Nephron (organoid): Measurements from ENCODE around the gene MPST.

Experiments used
- H3K27ac Mint-ChIP-seq, 3 experiments: 2 replicates each; pipeline ENCODE4 v1.8.0; 2020; ENCODE audit warnings: mixed read lengths in 3 of 3, mild to moderate bottlenecking in 2 of 3, moderate library complexity in 1 of 3
- H3K27me3 Mint-ChIP-seq: 2 replicates; pipeline ENCODE4 v1.8.0; 2021; ENCODE audit warnings: low read depth, mild to moderate bottlenecking, moderate library complexity, mixed read lengths
- H3K36me3 Mint-ChIP-seq: 2 replicates; pipeline ENCODE4 v1.8.0; 2020; ENCODE audit warnings: low read depth, mixed read lengths
- H3K4me1 Mint-ChIP-seq: 2 replicates; pipeline ENCODE4 v1.8.0; 2020; ENCODE audit warnings: mixed read lengths
- H3K4me3 Mint-ChIP-seq, 3 experiments: 2 replicates each; pipeline ENCODE4 v1.8.0; 2020; ENCODE audit warnings: mild to moderate bottlenecking in 3 of 3, mixed read lengths in 3 of 3, moderate library complexity in 2 of 3
- H3K9me3 Mint-ChIP-seq: 2 replicates; pipeline ENCODE4 v1.8.0; 2020; ENCODE audit warnings: mixed read lengths
- CTCF ChIP-seq, 3 experiments: fragments of 200-600 bp; sonication (generic); IDR thresholded peaks; one replicate each; pipeline ENCODE4 v1.5.0; 2021; ENCODE audit warnings: antibody characterized with exemption in 3 of 3; ENCODE audit not compliant: unreplicated experiment in 3 of 3

MPST gene

GRCh38 chr22:37057796-37058510, 38.4 kb downstream of the MPST start:
- Mint-ChIP-seq H3K36me3 (peaks cover 11% of the 10 kb centered on the region), H3K27ac (no peak overlapping the region), H3K27me3 (no peaks in the 10 kb centered on the region), H3K4me1 (peaks cover 27% of the 10 kb centered on the region), H3K9me3 (no peaks in the 10 kb centered on the region), H3K4me3 (no peak overlapping the region)
- TF ChIP-seq CTCF (IDR thresholded peaks at IDR 0.05; ENCODE audit: unreplicated experiment in 3 of 3) = no peak

DNA sequence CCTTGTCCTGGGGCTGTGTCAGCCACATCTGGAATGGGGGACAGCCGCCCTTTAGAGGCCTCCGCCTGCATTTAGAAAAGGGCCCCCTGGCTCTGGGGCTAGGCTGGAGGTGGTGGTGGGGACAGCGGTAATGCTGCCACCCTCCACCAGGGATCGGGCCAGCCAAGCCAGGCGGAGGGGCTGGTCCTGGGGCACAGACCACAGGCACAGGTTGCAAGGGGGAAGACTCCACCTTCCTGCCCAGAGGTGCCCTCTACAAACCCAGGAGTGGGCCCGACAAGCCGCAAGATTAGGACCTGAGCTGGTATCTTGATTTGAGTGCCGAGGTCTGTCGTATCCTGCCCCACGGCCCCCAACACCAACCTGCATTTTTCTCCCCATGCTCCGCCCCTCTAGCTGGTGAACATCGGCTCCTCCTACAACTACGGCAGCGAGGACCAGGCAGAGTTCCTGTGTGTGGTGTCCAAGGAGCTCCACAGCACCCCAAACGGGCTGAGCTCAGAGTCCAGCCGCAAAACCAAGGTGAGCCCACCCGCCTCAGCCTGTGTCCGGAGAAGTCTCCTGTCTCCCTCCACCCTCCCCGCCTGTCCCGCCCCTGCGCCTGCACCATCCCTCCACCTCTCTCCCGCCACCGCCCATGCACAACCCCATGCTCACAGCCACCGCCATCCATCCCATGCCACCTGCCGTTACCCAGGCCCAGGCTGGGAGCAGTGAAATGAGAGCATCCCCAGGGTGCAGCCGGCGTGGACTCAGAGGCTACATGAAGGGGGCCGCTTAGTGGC, 39.6 kb downstream of the MPST start:
- H3K27ac Mint-ChIP-seq = no peak overlapping the region
- peaks cover 11% of the 10 kb centered on the region for H3K36me3 Mint-ChIP-seq
- H3K4me1 Mint-ChIP-seq = peaks cover 16% of the 10 kb centered on the region
- no peaks in the 10 kb centered on the region for H3K27me3 Mint-ChIP-seq
- H3K4me3 Mint-ChIP-seq = no peak overlapping the region
- H3K9me3 Mint-ChIP-seq = no peaks in the 10 kb centered on the region
- no peak for TF ChIP-seq CTCF (IDR thresholded peaks at IDR 0.05; ENCODE audit: unreplicated experiment in 3 of 3)

- no peak overlapping the region for H3K4me3 Mint-ChIP-seq
- H3K9me3 Mint-ChIP-seq = no peaks in the 10 kb centered on the region
- peaks cover 11% of the 10 kb centered on the region for H3K36me3 Mint-ChIP-seq
- no peak for TF ChIP-seq CTCF (IDR thresholded peaks at IDR 0.05; ENCODE audit: unreplicated experiment in 3 of 3)
- H3K4me1 Mint-ChIP-seq = peaks cover 7% of the 10 kb centered on the region
- H3K27ac Mint-ChIP-seq = no peak overlapping the region
- H3K27me3 Mint-ChIP-seq = no peaks in the 10 kb centered on the region
Observed at GRCh38 chr22:37059876-37060449, 40.4 kb downstream of the MPST start.

DNA sequence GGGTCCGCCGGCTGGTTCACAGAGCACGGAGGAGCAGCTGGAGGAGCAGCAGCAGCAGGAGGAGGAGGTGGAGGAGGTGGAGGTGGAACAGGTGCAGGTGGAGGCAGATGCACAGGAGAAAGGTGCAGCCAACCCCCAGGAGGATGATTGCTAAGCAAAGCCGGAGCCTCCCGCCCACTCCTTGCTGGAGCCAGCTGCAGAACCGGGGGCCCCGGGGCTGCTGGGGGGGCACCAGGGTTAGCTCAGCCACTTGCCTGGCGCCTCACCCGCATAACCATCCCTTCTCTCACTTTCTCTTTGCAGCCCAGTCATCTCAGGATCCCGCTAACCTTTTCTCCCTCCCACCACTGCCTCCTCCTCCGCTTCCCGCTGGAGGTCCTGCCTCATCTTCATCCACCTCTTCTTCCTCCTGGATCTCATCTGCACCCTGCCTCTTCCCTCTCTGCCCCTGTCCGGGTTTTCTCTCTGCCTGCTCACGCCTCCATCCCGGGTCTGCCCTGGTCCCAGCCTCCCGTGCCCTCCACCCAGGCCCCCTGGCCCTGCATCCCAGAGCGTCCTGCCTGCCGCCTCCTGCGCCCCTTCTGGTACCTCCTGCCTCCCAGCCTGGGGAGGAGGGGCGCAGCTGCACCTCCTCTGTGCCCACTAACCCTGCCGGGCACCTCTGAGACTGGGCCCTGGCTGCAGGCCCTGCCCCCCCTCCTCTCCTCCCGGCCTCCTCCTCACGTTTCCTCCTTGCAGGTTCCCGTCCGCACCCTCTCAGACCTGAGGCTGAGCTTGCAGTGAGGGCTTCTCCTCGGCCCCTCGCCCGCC, 41.5 kb downstream of the MPST start:
- no peak overlapping the region for H3K27ac Mint-ChIP-seq
- no peak overlapping the region for H3K4me3 Mint-ChIP-seq
- no peaks in the 10 kb centered on the region for H3K27me3 Mint-ChIP-seq
- H3K4me1 Mint-ChIP-seq = no peaks in the 10 kb centered on the region
- peaks cover 11% of the 10 kb centered on the region for H3K36me3 Mint-ChIP-seq
- H3K9me3 Mint-ChIP-seq = no peaks in the 10 kb centered on the region
- TF ChIP-seq CTCF (IDR thresholded peaks at IDR 0.05; ENCODE audit: unreplicated experiment in 3 of 3) = no peak

DNA sequence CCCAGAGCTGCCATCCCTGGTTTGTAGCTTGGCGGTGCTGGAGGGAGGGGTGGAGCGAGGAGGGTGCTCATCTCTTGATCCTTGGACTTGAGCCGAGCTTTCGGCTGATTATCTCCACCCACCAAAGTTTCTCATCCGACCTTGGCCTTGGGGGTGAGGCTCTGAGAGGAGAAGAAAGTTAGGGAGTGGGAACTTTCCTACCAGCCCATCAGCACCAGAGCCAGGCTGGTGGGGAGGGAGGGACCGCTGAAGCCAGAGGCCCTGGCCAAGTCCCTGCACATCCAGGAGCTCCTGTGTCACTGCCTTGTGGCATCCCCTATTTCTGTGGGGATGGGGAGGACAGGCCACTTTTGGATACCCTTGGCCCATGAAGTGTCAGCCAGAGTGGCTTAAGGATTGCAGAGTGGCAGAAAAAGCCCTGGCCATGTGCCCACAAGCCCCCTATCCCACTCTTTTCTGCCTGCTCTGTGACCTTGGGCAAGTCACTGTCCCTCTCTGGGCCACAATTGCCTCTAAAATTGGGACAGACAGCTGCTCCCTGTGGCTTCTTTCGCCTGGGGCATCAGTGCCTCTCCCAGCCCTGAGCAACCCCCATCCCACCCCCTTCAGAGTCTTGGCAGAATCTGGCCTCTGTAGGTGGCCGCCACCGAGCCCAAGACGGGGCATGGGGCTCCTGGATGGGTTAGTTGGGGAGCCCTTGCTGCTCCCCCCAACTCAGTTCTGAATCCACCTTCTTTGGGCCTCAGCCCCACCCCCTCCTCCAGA, 42.3 kb downstream of the MPST start:
- Mint-ChIP-seq H3K27me3 (peaks cover 2% of the 10 kb centered on the region), H3K4me1 (no peaks in the 10 kb centered on the region), H3K27ac (no peak overlapping the region), H3K36me3 (peaks cover 8% of the 10 kb centered on the region), H3K9me3 (no peaks in the 10 kb centered on the region), H3K4me3 (no peak overlapping the region)
- TF ChIP-seq CTCF (IDR thresholded peaks at IDR 0.05; ENCODE audit: unreplicated experiment in 3 of 3) = no peak
